Gastrocnemius medialis (tissue), 4 donors: Measurements from ENCODE around the gene NOL9.

Experiments used
- CTCF ChIP-seq, 5 experiments: fragments of 450-650 bp in 3 of 5; fragments of 200-600 bp in 2 of 5; sonication (generic) in 2 of 5; IDR thresholded peaks in 4 of 5; conservative IDR thresholded peaks in 1 of 5; 1 replicate in 4 of 5; 2 replicates in 1 of 5; pipeline ENCODE4 v1.5.1; 2016 to 2019; ENCODE audit warnings: antibody characterized with exemption in 5 of 5, mild to moderate bottlenecking in 3 of 5, moderate library complexity in 3 of 5
- POLR2A ChIP-seq, 2 donors: fragments of 450-650 bp; IDR thresholded peaks; one replicate each; pipeline ENCODE4 v1.6.1; 2017; ENCODE audit warnings: antibody characterized with exemption in 2 of 2, mild to moderate bottlenecking in 2 of 2, moderate library complexity in 2 of 2

GRCh38 chr1:6510493-6510892 lies 43.8 kb downstream of the NOL9 start:
- TF ChIP-seq CTCF (IDR thresholded peaks at IDR 0.05 in 4 of 5, conservative IDR thresholded peaks at IDR 0.05 in 1 of 5) = no peak
- no peak for TF ChIP-seq POLR2A (IDR thresholded peaks at IDR 0.05)
